ENCODE measurements around the gene APOB. TPM values are rescaled to one million over a fixed set of nuclear protein-coding genes. Genes with fewer than 3 reads are reported as not detected.

The APOB gene
- total and polyA plus RNA-seq, 2 experiments from 2014 or later, result not detected

DNA sequence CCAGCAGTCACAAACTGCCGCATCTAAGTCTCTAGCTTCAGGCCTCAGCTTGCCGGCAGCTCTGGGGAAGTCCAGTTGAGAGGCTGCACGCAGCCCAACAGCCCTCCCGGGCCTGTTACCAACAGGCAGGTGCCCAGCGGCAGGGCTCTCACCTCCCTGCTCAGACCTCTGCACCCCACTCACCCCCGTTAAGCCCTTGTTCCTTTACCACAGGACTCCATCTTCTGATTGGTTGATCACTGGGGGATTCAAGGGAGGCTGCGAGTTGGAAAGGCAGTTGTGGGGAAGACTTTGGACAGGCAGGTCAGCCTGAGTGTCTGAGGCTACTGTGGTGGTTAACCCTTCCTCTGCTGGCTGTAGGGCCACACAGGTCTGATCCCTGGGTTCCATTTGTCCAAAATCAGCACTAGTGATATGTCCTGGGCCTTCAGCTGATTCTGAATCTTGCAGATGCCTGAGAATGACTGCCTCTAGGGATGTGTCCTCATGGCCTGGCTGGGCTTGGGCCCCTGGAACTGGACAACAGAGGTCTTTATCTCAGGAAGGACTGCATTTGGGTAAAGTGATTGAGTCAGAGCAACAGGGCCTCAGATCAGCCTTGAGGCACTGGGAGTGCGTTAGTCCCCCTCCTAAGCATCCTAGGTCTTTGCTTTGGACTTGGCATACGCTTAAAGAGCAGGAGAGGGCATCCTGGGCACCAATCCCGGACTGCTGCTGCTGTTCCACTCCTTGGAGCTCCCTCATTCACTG is 88.4 kb downstream of the APOB start:
- in situ Hi-C loops (cut with MboI), result no loop called here
- Histone ChIP-seq H3K9me3 (ENCODE audit: low read depth) (no peaks in the 10 kb centered on the region), H3K27me3 (replicated peaks; ENCODE audit: insufficient read depth) (no peaks in the 10 kb centered on the region), H3K4me3 (no peak overlapping the region), H3K4me1 (ENCODE audit: insufficient read depth) (no peaks in the 10 kb centered on the region), H3K9ac (no peak overlapping the region), H2AFZ (no peak overlapping the region), H4K20me1 (ENCODE audit: insufficient read depth) (no peaks in the 10 kb centered on the region), H3F3A (ENCODE audit: insufficient read depth) (no peaks in the 10 kb centered on the region), H3K4me2 (ENCODE audit: unreplicated experiment) (no peak overlapping the region), H3K9me2 (ENCODE audit: insufficient read depth) (no peaks in the 10 kb centered on the region), H3K36me3 (ENCODE audit: low read depth) (no peaks in the 10 kb centered on the region), H3K27ac (no peak overlapping the region), H3K79me2 (ENCODE audit: insufficient read depth) (no peaks in the 10 kb centered on the region)
- DNase-seq, result no peak
- TF ChIP-seq EZH2 (IDR thresholded peaks at IDR 0.05; ENCODE audit: insufficient read depth, poor library complexity, severe bottlenecking) (no peak), EZH2phosphoT487 (IDR thresholded peaks at IDR 0.05; ENCODE audit: insufficient read depth, low read depth) (no peak)
- 50 to 59% methylated on average over 10 of the region's 10 CpGs for WGBS, 2 experiments (ENCODE audit: low coverage in 1 of 2, low lambda C conversion rate in 2 of 2, missing lambda C conversion rate in 2 of 2)

DNA sequence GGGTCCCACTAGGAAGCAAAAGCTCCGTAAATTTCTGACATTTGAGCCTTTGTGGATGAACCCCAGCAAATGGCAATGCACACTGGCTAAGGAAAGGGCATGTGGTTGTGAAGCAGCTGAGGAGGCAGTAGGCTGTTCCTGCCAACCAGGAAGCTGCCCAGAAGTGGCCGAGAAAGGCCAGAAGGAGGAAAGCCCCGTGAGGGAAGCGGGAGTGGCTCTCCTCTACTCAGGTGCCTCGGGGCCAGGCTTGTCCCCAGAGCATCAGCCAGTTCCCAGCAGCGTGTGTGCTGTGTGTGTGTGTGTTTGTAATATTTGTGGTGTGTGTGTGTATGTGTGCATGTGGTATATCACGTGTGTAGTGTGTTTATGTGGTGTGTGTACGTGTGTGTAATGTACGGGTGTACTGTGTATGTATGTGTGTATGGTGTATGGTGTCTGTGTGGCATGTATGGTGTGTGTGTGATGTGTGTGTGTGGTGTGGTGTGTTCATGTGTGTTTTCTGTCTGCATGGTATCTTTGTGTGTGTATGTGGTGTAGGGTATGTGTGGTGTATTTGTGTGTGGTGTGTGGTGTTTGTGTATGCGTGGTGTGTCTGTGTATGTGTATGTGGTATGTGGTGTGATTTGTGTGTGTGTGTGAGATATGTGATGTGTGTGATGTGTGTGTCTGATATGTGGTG is 90.6 kb downstream of the APOB start:
- in situ Hi-C loops (cut with MboI), result no loop called here
- 55 to 62% methylated on average over 9 to 10 of the region's 10 CpGs for WGBS, 2 experiments (ENCODE audit: low coverage in 1 of 2, low lambda C conversion rate in 2 of 2, missing lambda C conversion rate in 2 of 2)
- no peaks in the 10 kb centered on the region for H3K36me3 ChIP-seq (ENCODE audit: low read depth)

More for the DNA sequence above, 90.6 kb downstream of the APOB start:
- Histone ChIP-seq H3K27me3 (replicated peaks; ENCODE audit: insufficient read depth) (no peaks in the 10 kb centered on the region), H3F3A (ENCODE audit: insufficient read depth) (no peaks in the 10 kb centered on the region), H3K9me3 (ENCODE audit: low read depth) (no peaks in the 10 kb centered on the region), H3K4me1 (ENCODE audit: insufficient read depth) (no peaks in the 10 kb centered on the region), H3K27ac (no peak overlapping the region), H3K4me3 (no peak overlapping the region), H4K20me1 (ENCODE audit: insufficient read depth) (no peaks in the 10 kb centered on the region), H3K9me2 (ENCODE audit: insufficient read depth) (no peaks in the 10 kb centered on the region), H3K79me2 (ENCODE audit: insufficient read depth) (no peaks in the 10 kb centered on the region), H3K9ac (no peak overlapping the region), H3K4me2 (ENCODE audit: unreplicated experiment) (no peak overlapping the region), H2AFZ (no peak overlapping the region)
- no peak for DNase-seq
- TF ChIP-seq EZH2 (IDR thresholded peaks at IDR 0.05; ENCODE audit: insufficient read depth, poor library complexity, severe bottlenecking), result no peak
- TF ChIP-seq EZH2phosphoT487 (IDR thresholded peaks at IDR 0.05; ENCODE audit: insufficient read depth, low read depth), result no peak

Other genes with a start within 250 kb of the APOB start
- gene LDAH, start 221.0 kb downstream of the APOB start, total RNA-seq (2014; rRNA removed; shearing (Covaris generic)), result 27.6 and 42.1 TPM in 2 replicates
- 11.4 and 13.2 TPM in 2 replicates for gene LDAH, start 221.0 kb downstream of the APOB start, polyA plus RNA-seq (2016; fragmentation: Nextera tagmentation; extraction: Ambion mirVana)
- gene TDRD15, start 79.9 kb upstream of the APOB start, total RNA-seq (2014; rRNA removed; shearing (Covaris generic)), result not detected in 2 replicates
- gene TDRD15, start 79.9 kb upstream of the APOB start, polyA plus RNA-seq (2016; fragmentation: Nextera tagmentation; extraction: Ambion mirVana), result not detected in 2 replicates